GM21619 (cell line): ENCODE measurements around the gene DNAJC27.
"Not testable (repeated sequence)": the region's sequence is repeated elsewhere in the genome, so short reads cannot be mapped to it uniquely, and the experiment has no call there.

Experiments
- ATAC-seq: cut with Tn5 transposase; IDR thresholded peaks from one replicate; pipeline ENCODE4 v1.9.1; 2021; ENCODE audit not compliant: unreplicated experiment

The DNAJC27 gene

DNA sequence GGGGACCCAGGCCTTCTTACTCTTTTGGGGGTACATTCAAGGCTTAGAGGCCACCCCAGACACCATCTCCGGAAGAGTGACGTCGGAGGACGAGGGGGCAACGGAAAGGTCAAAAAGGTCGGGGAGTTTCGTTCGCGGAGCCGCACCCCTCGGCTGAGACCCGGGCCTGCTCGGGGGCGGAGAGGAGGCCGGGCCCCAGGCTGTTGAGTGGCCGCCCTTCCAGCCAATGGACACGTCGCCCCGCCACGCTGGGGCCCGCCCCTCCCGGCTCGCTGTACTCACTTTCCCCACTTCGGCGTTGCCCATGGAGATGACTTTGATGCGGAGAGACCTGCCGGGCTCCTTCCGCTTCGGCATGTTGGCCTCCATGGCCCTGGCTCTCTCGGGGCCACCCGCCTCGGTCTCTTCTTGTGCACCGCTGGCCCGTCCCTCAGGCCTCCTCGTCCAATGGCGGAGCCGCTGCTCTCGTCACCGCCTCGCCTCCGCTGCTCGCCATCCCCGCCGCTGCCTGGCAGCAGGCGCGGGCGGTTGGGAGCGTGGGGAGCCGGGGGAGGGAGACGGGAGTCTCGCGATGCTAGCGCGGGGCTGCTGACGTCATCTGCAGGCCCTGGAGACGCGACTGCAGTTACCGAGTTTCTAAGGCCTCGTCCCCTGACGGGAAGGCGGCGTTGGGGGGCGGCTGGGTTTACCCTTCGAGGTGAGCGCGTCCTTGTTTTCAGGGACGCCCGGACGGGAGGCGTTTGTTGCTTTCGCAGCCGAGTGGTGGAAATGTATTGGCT, at the start of gene DNAJC27:
Gene DNAJC27 (minus strand): TSS at position 420 of the 779 bp plus-strand sequence. CDS start 51 bp downstream, at position 369.
- peak; percentile 89 for ATAC-seq

GRCh38 chr2:25018681-25019080, 46.9 kb upstream of the DNAJC27 start:
- ATAC-seq, result no peak

DNA sequence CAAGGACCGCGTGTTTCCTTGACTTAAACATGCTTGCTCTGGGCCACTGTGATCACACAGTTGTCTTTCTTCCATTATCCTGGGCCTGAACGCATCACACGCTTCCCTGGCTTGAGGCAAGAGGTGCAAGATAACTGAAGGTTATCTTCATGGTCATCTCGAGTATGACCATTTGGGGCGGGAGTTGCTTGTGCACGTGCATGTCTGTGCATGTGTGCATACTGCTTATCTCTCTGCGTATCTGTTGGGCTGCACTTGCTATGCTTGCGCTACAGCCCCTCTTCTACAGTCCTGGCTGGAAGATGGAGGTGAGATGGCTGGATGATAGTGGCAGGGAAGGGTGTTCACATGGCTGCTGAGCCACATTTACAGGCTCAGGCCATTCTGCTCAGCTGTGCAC, 42.9 kb upstream of the DNAJC27 start:
- ATAC-seq, result no peak

DNA sequence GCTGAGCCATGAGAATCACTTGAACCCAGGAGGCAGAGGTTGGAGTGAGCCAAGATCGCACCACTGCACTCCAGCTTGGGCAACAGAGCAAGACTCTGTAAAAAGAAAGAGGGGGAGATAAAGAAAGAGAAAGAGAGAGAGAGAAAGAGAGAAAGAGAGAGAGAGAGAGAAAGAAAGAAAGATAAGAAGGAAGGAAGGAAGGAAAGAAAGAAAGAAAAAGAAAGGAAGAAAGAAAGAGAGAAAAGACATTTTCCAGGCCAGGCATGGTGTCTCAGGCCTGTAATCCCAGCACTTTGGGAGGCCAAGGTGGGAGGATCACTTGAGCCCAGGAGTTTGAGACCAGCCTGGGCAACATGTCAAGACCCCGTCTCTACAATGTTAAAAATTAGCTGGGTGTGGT, 39.6 kb upstream of the DNAJC27 start:
- not testable (repeated sequence) for ATAC-seq

GRCh38 chr2:25009954-25010353, 38.2 kb upstream of the DNAJC27 start:
- ATAC-seq, result no peak

DNA sequence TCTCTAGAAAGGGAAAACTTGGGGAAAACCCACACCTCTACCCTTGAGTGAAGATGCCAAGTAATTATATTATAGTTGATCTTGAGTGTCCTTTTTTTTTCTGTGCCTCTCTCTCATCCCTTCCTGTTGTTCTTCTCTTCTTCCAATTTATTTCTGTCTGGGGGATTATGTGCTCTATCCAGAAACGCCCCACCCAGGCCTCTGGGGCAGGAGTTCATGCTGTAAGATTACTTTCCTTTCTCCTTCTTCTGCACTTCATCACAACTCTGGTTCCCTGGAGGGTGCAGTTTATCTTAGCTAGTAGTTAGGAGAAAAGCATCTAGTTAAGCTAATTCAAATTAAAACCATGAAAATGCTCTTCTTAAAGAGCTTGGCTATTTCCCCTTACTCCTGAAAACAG, 30.3 kb upstream of the DNAJC27 start:
- ATAC-seq, result no peak

DNA sequence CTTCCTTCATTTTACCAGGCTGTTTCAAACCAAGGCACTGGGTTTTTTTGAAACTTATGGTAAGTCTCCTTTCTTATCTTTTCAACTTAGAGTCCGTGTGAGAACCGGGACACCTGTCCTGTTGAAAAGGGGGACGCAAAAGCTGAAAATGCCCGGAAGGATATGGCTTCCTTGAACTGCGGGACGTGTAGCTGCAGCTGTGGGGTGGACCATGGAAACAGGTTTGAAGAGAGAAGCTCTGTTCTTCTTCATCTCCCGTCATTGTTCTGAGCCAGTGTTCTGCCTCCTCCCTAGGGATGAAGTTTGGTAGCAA, 29.5 kb upstream of the DNAJC27 start:
- no peak for ATAC-seq

DNA sequence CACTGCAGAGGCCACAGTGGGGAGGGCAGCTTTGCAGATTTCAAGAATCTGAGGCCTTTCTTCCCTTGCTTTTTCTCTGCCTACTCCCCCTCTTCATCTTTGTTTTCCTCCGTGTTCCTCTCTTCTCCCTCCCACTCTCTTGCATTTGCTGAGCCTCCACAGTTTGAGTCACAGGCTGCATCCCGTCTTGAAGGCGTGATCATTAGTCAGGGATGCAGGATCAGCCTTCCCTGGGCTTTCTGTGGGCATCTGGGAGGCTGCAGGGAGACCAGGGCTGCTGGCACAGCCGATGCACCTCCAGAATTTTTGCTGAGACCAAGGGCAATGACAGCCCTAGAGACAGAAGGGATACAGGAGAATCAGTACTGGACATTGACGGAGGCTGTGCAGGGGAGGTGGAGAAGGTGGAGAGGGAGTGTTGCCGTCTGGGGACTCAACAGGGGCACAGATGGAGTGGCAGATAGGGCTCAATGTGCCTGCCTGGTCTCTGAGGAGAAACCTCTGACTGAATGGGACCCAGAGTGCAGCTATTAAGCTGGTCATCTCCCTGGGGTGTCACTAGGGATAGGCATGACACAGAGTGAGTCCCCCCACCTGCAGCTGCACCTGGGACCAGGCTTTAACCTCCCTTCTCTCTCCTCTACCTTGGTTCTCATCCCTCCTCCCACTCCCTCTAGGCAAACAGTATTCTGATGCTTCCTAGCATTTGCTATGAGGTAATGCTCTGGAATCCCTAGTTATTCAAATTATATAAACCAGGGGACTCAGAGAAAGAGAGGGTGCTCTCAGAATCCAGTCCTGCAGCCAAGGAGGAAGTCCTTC, 29.0 kb upstream of the DNAJC27 start:
- no peak for ATAC-seq

DNA sequence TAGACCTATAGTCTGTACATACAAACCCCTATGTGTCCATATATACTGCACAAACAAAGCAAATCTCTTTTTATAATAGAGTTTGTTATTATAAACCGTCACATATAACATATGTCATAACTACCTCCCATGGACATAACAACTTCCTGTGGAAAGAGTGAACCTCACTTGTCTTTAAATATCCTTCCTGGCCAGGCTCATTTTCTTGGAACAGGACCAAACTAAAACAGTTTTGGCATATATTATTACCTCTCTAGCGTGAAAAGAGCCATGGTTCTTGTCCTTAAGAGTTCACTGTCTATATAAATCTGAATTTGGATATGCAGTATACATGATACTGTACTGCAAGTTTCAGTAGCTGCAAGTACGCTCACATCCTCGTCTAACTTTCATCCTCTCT, 28.3 kb upstream of the DNAJC27 start:
- ATAC-seq, result no peak

DNA sequence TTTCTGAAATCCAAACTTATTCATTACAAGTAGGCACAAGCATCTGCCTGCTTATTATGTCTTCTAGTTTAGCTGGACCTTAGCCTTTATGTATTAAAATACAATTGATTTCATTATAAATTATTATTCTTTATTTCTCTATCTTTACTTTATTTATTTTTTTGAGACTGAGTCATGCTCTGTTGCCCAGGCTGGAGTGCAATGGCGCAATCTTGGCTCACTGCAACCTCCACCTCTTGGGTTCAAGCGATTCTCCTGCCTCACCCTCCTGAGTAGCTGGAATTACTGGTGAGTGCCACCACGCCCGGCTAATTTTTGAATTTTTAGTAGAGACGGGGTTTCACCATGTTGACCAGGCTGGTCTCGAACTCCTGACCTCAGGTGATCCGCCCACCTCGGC, 27.3 kb upstream of the DNAJC27 start:
- not testable (repeated sequence) for ATAC-seq

DNA sequence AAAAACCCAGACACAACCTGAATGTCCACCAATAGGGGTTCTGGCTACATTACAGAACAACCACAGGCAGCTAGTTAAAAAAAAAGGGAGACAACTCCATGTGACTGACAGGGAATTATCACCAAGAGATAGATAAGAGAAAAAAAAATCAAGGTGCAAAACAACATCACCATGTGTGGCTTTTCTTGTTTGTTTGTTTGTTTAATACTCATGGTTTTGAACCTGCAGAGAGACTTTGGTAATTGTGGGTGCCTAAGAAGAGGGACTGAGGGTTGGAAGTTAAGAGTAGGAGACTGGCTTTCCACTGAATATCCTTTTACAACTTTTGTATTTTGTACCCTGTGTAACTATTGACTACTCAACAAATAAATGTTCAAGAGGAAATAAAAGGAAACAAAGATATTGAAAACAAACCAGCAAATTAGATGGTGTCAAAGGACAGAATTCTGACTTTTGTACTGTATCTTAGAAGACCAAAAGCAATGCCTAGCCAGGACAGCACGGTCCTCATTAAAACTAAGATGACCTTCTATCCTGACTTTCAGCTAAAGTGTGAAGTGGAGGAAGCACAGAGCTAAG, 22.5 kb upstream of the DNAJC27 start:
- no peak for ATAC-seq

GRCh38 chr2:24993406-24994145, 21.8 kb upstream of the DNAJC27 start:
- ATAC-seq, result no peak

- no peak for ATAC-seq
Measured at GRCh38 chr2:24986372-24986771, 14.6 kb upstream of the DNAJC27 start.

DNA sequence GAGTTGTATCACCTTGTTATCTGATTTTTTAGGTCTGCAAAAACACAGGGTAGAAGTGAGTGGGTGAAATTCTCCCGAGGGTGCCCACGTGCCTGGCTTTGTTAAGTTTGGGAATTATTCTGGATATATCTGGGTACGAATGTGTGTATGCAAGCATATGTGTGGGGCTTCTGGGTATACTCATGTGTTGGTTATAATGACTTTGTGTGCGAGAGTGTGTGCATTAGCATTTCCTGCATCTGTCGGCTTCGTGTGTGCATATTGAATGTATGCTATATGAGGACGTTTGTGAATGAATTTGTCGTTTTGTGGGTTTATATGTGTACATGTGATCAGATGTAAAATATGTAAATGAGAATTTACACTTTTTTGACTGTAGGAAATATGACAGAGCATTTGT, 13.8 kb upstream of the DNAJC27 start:
- no peak for ATAC-seq

DNA sequence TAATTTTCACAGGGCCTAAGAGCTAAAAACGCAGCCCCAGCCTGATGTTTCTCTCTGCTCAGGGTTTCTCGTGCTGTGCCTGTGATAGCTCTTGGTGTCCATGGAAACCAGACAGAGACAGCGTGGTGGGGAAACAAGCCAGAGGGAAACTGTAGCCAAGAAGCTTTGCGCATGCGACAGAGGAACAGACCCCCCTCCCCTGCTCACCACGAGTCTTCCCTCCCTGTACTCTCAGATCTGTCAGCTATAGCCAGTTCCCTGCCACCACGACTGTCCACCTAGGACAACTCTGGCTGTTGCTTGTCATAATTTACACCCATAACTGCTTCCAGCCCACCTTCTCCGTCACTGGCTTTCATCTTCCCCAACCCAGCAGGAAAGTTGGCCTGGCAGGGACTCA, 13.2 kb upstream of the DNAJC27 start:
- no peak for ATAC-seq

GRCh38 chr2:24981411-24982136, 9.8 kb upstream of the DNAJC27 start:
- ATAC-seq, result no peak

GRCh38 chr2:24978661-24979060, 6.9 kb upstream of the DNAJC27 start:
- no peak for ATAC-seq

GRCh38 chr2:24977631-24978030, 5.9 kb upstream of the DNAJC27 start:
- ATAC-seq, result no peak

GRCh38 chr2:24973812-24974211, 2.1 kb upstream of the DNAJC27 start:
- ATAC-seq, result no peak

- ATAC-seq, result no peak
Measured at GRCh38 chr2:24972315-24972961, 683 bp upstream of the DNAJC27 start.

DNA sequence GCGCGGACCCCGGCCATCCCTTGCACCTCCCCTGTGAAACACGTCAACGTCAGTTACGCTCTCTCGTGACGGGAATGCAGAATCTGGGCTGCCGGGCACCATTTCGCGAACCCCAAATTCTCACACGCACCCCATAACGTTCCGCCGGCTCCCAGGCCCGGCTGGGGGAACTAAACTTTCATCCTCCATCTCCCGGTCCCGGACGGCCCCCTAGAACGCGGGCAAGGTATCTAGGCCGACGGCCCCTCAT, 544 bp downstream of the DNAJC27 start:
- ATAC-seq, result no peak
